Right renal cortex interstitium (tissue), 3 donors: ENCODE measurements around the gene STRADB. TPM values are rescaled to one million over a fixed set of nuclear protein-coding genes. Genes with fewer than 3 reads are reported as not detected.
"Not testable (repeated sequence)": the region's sequence is repeated elsewhere in the genome, so short reads cannot be mapped to it uniquely, and the experiment has no call there.

Experiments used
- DNase-seq, 3 donors: peaks; one replicate each; pipeline ENCODE4 v3.0.0-alpha.2; 2013; ENCODE audit warnings: low read depth in 3 of 3, low spot score in 2 of 3
- polyA plus RNA-seq, 3 donors: library from polyadenylated mRNA; unstranded; fragments of 120-200 nt; gene quantifications; one replicate each; pipeline ENCODE4 v1.2.1, GENCODE V29; 2013; ENCODE audit not compliant: insufficient read length in 3 of 3

STRADB gene
- polyA plus RNA-seq, 3 donors: 82.5 to 86.2 (median 83.8) TPM

DNA sequence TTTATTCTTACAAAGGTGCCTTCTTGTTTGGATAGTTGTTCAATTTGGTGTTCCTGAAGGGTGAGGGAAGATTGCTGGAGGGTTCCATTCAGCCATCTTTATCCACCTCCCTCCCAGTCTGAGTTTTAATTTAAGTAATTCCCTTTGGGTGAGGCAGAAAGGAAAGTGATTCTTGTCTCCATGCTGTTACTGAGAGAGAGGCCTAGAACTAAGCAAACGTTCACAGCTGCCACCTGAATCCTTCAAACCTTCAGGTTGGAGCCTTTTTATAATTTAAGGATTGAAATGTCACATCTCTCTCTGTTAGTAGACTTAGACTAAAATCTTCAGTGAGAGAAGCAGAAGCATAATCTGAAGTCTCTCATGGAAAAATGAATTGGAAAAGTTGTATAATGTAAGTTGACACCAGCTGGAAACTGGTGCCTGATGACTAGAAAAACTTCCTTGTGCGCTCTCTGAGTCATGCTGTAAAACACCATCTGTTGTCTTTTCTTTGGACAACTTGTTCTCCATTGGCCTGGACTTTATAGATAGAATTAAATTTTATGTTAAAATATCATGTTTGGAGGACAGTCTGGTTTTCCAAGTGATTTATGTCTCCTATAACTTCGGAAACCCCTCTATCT is 14.6 kb downstream of the STRADB start:
- DNase-seq: no peak

- DNase-seq: no peak
Observed at GRCh38 chr2:201467666-201468065, 16.1 kb downstream of the STRADB start.

DNA sequence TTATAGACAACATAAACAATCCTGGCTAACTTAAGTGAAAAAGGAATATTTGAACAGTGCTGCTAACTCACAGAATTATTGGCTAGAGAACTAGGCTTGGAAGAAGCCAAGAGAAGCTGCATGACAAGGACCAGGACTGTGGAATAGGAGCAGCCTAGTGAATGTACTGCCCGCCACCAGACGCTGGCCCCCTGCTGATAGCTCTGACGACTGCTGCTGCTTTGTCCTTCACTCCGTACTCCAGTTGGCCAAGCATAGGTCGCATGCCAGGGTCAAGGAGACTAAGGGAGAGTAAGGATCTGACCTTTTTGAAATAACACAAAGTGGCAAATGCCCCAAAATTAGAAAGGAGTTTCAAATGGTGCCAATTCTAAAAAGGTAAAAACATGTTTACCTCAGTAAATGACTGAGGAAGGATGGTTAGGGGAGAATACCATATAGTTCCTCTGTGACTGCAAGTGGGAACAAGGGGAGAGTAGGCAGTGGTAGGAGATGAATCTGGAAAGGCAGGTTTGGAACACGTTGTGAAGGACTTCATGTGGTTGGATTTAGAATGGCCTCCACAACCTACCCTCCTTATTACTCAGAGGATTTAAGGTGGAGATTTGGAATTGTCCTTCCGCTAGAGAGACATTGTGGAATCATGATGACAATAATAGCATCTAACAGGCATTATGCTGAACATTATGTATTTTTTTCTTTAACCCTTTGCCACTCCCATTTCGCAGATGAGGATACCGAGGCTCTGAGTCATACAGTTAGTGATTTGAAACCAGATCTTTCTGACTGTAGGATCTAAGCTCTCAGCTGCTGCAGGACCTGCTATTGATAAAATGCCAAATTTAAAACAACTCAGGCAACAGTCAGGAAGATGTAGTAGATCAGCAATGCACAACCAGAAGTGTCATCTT is 19.5 kb downstream of the STRADB start:
- no peak for DNase-seq

GRCh38 chr2:201471732-201472393 is 20.3 kb downstream of the STRADB start:
- DNase-seq: no peak

GRCh38 chr2:201472411-201472810 is 20.9 kb downstream of the STRADB start:
- no peak for DNase-seq

DNA sequence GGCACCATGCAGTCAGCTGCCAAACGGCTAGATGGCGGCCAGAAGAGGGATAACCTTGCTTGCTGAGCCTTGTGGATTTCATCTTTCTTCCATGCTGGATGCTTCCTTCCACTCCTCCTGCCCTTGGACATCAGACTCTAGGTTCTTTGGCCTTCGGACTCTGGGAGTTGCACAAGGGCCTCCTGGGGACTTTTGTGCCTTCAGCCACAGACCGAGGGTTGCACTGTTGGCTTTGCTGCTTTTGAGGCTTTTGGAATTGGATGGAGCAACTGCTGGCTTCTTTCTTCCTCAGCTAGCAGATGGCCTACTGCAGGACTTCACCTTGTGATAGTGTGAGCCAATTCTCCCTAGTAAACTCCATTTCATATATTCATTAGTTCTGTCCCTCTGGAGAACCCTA is 31.0 kb downstream of the STRADB start:
- no peak for DNase-seq

- no peak for DNase-seq
Observed at GRCh38 chr2:201483342-201483741, 31.8 kb downstream of the STRADB start.

DNA sequence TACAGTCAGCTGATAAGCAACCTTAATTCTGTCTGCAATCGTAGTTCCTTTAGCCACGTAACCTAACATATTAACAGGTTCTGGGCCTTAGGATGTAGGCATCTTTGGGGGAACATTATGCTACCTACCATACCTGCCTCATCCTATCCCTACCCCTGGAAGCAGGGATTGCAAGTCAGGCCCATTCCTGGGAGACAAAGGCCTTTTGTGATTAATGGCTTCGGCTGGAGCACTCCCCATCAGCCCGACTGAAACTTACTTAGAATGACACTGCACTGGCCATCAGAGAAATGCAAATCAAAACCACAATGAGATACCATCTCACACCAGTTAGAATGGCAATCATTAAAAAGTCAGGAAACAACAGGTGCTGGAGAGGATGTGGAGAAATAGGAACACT is 32.2 kb downstream of the STRADB start:
- not testable (repeated sequence) for DNase-seq

GRCh38 chr2:201484805-201485204 is 33.3 kb downstream of the STRADB start:
- no peak for DNase-seq

DNA sequence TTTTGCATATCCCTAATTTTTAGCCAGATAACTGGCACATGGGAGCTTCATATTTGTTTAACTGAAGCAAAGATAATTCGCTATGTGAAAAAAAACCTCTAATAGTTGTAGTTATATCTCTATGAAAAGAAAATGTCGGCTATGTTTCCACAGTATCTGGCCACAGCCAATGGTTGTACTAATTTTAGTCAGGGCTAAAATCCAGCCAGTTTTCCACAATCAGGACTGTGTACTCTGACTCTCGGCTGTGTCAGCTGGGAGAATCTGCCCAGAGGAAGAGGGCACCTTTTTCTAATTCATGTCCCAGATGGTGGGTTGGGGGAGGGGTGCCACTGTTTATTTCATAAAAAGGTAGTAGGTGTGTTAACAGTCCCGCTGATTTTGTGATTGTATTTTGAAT is 38.8 kb downstream of the STRADB start:
- DNase-seq: no peak

DNA sequence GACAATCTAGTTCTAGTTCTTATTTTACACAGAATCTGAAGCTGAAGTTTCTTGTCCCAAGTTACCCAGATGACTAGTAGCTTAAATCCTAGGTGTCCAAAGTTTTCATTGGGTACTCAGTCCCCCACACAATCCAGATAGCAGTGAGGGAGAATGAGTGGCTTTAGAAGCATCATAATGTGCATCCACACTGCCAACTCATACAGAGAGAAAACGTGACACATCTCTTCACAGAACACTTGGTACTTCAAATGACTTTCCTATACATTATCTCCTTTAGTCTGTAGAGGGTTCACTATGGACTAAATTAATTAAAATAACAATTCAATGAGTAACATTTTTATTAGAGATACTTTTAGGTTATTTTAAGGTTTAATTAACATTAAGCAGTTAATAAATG is 45.2 kb downstream of the STRADB start:
- no peak for DNase-seq

- DNase-seq: no peak
Observed at GRCh38 chr2:201500534-201500933, 49.0 kb downstream of the STRADB start.

- DNase-seq: no peak
Observed at GRCh38 chr2:201502713-201503112, 51.2 kb downstream of the STRADB start.

DNA sequence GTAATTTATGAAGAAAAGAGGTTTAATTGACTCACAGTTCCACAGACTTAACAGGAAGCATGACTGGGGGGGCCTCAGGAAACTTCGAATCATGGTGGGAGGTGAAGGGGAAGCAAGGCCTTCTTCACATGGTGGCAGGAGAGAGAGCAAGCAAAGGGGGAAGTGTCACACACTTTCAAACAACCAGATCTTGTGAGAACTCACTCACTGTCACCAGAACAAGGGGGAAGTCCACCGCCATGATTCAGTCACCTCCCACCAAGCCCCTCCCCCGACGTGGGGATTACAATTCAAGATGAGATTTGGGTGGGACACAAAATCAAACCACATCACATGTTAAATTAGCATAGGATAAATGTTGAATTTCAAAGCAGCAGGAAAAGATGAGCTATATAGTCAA is 56.2 kb downstream of the STRADB start:
- no peak for DNase-seq

DNA sequence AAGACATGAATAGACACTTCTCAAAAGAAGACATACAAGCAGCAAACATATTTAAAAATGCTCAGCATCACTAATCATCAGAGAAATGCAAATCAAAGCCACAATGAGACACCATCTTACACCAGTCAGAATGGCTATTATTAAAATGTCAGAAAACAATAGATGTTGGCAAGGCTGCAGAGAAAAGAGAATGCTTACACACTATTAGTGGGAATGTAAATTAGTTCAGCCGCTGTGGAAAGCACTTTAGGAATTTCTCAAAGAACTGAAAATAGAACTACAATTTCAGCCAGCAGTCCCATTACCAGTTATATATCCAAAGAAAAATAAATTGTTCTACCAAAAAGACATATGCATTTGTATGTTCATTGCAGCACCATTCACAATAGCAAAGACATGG is 61.7 kb downstream of the STRADB start:
- DNase-seq: no peak

DNA sequence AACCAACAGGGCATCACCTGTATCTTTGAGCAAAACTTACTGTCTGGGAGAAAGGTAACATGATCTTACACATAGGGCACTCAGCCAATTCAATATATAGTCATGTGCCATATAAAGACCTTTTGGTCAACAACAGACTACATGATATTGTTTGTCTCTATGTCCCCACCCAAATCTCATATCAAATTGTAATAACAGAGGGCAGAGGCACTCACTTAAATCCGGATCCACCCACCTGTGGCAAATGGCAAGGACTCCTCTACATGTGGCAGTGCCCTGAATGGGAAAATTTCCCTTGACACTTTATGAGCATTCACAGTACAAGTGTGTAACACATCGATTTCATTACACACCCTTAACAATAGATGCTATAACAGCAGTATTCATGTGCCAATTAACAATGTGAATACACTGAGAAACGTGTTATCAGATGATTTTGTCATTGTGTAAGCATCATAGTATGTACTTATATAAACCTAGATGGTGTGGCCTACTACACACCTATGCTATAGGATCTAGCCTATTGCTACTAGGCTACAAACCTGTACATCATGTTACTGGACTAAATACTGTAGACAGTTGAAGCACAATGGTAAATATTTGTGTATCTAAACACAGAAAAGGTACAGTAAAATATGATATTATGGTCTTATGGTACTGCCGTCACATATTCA is 64.2 kb downstream of the STRADB start:
- DNase-seq: no peak

DNA sequence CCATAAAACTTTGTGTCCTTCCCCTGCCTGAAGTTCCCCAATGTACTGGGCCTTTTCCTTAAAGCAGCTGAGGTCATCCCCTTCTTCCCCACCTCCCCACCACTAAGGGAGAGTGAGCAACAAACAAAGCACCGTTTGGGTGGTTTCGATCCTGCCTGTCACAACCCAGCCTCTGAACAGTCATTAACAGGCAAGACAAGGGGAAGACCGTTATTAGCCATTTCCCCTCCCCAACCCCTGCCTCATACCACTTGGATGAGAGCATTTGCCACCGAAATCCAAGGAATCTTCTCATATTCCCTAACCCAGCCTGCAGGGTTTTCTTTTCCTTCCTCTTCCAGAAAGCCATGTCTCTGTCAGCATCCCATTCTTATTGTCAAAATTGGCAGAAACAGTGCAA is 65.6 kb downstream of the STRADB start:
- no peak for DNase-seq

- DNase-seq: no peak
Observed at GRCh38 chr2:201520201-201520600, 68.7 kb downstream of the STRADB start.

- DNase-seq: no peak
Observed at GRCh38 chr2:201522965-201523364, 71.4 kb downstream of the STRADB start.

- DNase-seq: no peak
Observed at GRCh38 chr2:201523506-201523905, 72.0 kb downstream of the STRADB start.
